ENCODE measurements around the gene GLI1.
"Not testable (repeated sequence)": the region's sequence is repeated elsewhere in the genome, so short reads cannot be mapped to it uniquely, and the experiment has no call there.

The GLI1 gene

GRCh38 chr12:57459750-57460467 lies at the start of gene GLI1:
Gene GLI1, plus strand, starts transcription at chr12:57459785. Its CDS starts 3,907 bp downstream, at chr12:57463692.
- DNase-seq (ENCODE audit: insufficient read length, low spot score) (no peak), FAIRE-seq (no peak)
- TF ChIP-seq POLR2A (IDR thresholded peaks at IDR 0.05; ENCODE audit: low read depth, low read length) = no peak

- TF ChIP-seq POLR2A (IDR thresholded peaks at IDR 0.05; ENCODE audit: low read depth, low read length) = no peak
- no peak for DNase-seq (ENCODE audit: insufficient read length, low spot score)
- FAIRE-seq = no peak
These were observed 49.1 kb upstream of the GLI1 start for GRCh38 chr12:57410534-57410933.

GRCh38 chr12:57414160-57414559 lies 45.4 kb upstream of the GLI1 start:
- not testable (repeated sequence) for DNase-seq (ENCODE audit: insufficient read length, low spot score); FAIRE-seq

- TF ChIP-seq POLR2A (IDR thresholded peaks at IDR 0.05; ENCODE audit: low read depth, low read length) = no peak
- DNase-seq (ENCODE audit: insufficient read length, low spot score) (no peak), FAIRE-seq (no peak)
These were observed 44.5 kb upstream of the GLI1 start for GRCh38 chr12:57415088-57415487.

- peak; percentile 38 for DNase-seq (ENCODE audit: insufficient read length, low spot score)
- no peak for TF ChIP-seq POLR2A (IDR thresholded peaks at IDR 0.05; ENCODE audit: low read depth, low read length)
- peak; percentile 89 for FAIRE-seq
These were observed 43.3 kb upstream of the GLI1 start for GRCh38 chr12:57416039-57416996.

GRCh38 chr12:57418255-57418654 lies 41.3 kb upstream of the GLI1 start:
- no peak for DNase-seq (ENCODE audit: insufficient read length, low spot score)

GRCh38 chr12:57419495-57419894 lies 40.1 kb upstream of the GLI1 start:
- no peak for TF ChIP-seq POLR2A (IDR thresholded peaks at IDR 0.05; ENCODE audit: low read depth, low read length)
- FAIRE-seq = no peak
- no peak for DNase-seq (ENCODE audit: insufficient read length, low spot score)

More at GRCh38 chr12:57418255-57418654, 41.3 kb upstream of the GLI1 start:
- TF ChIP-seq POLR2A (IDR thresholded peaks at IDR 0.05; ENCODE audit: low read depth, low read length) = no peak
- FAIRE-seq = no peak

- TF ChIP-seq POLR2A (IDR thresholded peaks at IDR 0.05; ENCODE audit: low read depth, low read length) = no peak
- DNase-seq (ENCODE audit: insufficient read length, low spot score) = no peak
- no peak for FAIRE-seq
These were observed 39.1 kb upstream of the GLI1 start for GRCh38 chr12:57420482-57420881.

GRCh38 chr12:57426948-57427347 lies 32.6 kb upstream of the GLI1 start:
- FAIRE-seq; DNase-seq (ENCODE audit: insufficient read length, low spot score): not testable (repeated sequence)

- TF ChIP-seq POLR2A (IDR thresholded peaks at IDR 0.05; ENCODE audit: low read depth, low read length) = no peak
- DNase-seq (ENCODE audit: insufficient read length, low spot score) = no peak
- FAIRE-seq = no peak
These were observed 30.6 kb upstream of the GLI1 start for GRCh38 chr12:57428965-57429364.

- FAIRE-seq = no peak
- no peak for DNase-seq (ENCODE audit: insufficient read length, low spot score)
- no peak for TF ChIP-seq POLR2A (IDR thresholded peaks at IDR 0.05; ENCODE audit: low read depth, low read length)
These were observed 30.0 kb upstream of the GLI1 start for GRCh38 chr12:57429473-57430111.

GRCh38 chr12:57430112-57430930 lies 29.3 kb upstream of the GLI1 start:
- FAIRE-seq (no peak), DNase-seq (ENCODE audit: insufficient read length, low spot score) (peak; percentile 21)
- 0 out of 2 replicates have a peak, but pooled peaks have one; percentile 30 for TF ChIP-seq POLR2A (IDR thresholded peaks at IDR 0.05; ENCODE audit: low read depth, low read length)

GRCh38 chr12:57430931-57431566 lies 28.5 kb upstream of the GLI1 start, which contains the start of gene R3HDM2:
Gene R3HDM2, minus strand, starts transcription at chr12:57431043. Its CDS starts 120,615 bp downstream, at chr12:57310428.
- TF ChIP-seq POLR2A (IDR thresholded peaks at IDR 0.05; ENCODE audit: low read depth, low read length) = peak; percentile 90
- DNase-seq (ENCODE audit: insufficient read length, low spot score) (peak; percentile 95), FAIRE-seq (peak; percentile 84)
